GM19240 (cell line): ENCODE data around the gene TNFRSF17.
"Not testable (repeated sequence)": the region's sequence is repeated elsewhere in the genome, so short reads cannot be mapped to it uniquely, and the experiment has no call there.

ENCODE experiments used
- DNase-seq: peaks from one replicate; pipeline ENCODE4 v3.0.0; 2011; ENCODE audit warnings: low spot score; ENCODE audit not compliant: insufficient read length

Gene TNFRSF17

DNA sequence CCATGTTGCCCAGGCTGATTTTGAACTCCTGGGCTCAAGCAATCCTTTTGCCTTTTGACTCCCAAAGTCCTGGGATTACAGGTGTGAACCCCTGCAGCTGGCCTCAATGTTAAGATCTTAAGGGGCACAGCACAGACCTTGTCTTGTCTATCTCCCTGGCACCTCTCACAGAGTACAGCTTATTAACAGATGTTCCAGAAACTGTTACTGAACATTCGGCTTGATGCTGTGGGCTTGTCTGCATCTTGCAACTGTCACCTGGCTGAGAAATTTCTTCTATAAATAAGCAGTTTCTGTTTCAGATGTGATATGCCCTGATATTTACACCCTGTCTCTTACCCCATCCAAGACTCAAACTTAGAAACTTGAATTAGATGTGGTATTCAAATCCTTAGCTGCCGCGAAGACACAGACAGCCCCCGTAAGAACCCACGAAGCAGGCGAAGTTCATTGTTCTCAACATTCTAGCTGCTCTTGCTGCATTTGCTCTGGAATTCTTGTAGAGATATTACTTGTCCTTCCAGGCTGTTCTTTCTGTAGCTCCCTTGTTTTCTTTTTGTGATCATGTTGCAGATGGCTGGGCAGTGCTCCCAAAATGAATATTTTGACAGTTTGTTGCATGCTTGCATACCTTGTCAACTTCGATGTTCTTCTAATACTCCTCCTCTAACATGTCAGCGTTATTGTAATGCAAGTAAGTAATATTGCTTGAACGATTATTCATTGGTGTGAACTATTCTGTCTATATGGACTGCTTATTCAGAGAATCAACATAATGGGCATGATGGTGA lies at the start of gene TNFRSF17:
Gene TNFRSF17 (plus strand): TSS at position 450 of the 791 bp plus-strand sequence. CDS start 115 bp downstream, at position 565.
- DNase-seq = no peak

GRCh38 chr16:11915644-11916523 lies 49.1 kb upstream of the TNFRSF17 start, which contains the start of gene GSPT1:
GSPT1 (minus strand) TSS chr16:11915956; CDS start chr16:11915720, 236 bp downstream.
- DNase-seq = peak; percentile 91

- DNase-seq = no peak
These were observed 48.3 kb upstream of the TNFRSF17 start for GRCh38 chr16:11916524-11917285.

DNA sequence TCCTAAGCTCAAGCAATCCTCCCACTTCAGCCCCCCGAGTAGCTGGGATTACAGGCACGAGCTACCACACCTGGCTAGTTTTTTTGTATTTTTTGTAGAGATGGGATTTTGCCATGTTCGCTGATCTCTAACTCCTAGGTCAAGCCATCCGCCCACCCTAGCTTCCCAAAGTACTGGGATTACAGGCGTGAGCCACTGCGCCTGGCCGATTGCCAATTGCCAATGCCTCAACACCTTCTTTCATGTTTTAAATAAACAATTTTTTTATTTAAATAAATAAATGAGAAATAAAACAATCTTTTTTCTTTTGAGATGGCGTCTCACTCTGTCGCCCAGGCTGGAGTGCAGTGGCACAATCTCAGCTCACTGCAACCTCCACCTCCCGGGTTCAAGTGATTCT lies 41.0 kb upstream of the TNFRSF17 start:
- DNase-seq = not testable (repeated sequence)

DNA sequence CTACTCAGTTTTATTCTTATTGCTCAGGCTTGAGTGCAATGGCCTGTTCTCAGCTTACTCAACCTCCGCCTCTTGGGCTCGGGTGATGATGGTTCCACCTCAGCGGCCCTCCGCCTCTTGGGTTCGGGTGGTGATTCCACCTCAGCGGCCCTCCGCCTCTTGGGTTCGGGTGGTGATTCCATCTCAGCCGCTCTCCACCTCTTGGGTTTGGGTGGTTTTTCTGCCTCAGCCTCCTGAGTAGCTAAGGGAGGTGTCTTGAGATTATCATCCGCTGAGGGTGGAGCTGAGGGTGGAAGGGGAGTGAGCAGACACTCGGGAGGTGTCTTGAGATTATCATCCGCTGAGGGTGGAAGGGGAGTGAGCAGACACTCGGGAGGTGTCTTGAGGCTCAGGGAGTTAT lies 37.7 kb upstream of the TNFRSF17 start:
- not testable (repeated sequence) for DNase-seq

DNA sequence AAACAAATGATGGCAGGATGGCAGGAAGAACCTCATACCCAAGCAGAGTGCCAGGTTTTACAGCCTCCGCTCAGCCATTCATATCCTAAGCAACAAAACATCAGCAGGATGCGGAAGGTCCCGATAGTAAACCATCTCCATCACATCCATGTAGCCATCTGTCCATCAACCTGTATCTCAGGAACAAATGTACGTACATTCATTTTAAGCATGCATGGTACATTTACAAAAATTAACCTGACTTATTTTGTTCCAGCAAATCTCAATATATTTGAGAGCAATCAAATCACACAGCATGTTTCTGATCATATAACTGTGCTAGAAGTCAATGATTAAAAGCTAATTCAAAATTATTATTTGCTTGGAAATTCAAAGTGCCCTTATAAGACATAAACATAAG lies 23.1 kb upstream of the TNFRSF17 start, which contains the start of gene NPIPB2:
Gene NPIPB2 (minus strand): TSS at position 101 of the 400 bp plus-strand sequence. CDS start 0 bp downstream, at position 101.
- not testable (repeated sequence) for DNase-seq

DNA sequence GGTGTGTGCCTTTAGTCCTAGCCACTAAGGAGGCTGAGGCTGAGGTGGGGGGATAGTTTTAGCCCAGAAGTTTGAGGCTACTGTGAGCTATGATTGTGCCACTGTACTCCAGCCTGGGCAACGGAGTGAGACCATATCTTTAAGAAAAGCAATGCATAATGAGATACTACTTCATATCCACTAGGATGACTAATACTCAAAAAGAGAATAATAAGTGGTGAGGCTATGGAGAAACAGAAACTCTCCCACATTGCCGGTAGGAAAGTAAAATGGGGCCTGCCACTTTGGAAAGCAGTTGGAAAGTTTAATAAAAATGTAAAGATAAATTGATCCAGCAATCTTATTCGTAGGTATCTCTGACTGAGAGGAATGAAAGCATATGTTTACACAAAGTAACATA lies 18.6 kb upstream of the TNFRSF17 start:
- DNase-seq = no peak

GRCh38 chr16:11948819-11949218 lies 16.2 kb upstream of the TNFRSF17 start:
- no peak for DNase-seq

- peak; percentile 54 for DNase-seq
These were observed 15.5 kb upstream of the TNFRSF17 start for GRCh38 chr16:11949527-11949926.

- no peak for DNase-seq
These were observed 14.6 kb upstream of the TNFRSF17 start for GRCh38 chr16:11950388-11950787.

DNA sequence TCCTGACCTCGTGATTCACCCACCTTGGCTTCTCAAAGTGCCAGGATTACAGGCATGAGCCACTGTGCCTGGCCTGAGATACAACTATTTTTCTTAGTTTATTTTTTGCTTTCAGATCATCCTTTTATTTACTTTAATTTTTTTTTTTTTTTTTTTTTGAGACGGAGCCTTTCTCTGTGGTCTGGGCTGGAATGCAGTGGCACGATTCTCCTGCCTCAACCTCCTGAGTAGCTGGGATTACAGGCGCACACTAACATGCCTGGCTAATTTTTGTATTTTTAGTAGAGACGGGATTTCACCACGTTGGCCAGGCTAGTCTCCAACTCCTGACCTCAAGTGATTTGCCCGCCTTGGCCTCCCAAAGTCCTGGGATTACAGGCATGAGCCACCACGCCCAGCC lies 11.4 kb upstream of the TNFRSF17 start:
- DNase-seq = not testable (repeated sequence)

- no peak for DNase-seq
These were observed 9.3 kb upstream of the TNFRSF17 start for GRCh38 chr16:11955713-11956123.

DNA sequence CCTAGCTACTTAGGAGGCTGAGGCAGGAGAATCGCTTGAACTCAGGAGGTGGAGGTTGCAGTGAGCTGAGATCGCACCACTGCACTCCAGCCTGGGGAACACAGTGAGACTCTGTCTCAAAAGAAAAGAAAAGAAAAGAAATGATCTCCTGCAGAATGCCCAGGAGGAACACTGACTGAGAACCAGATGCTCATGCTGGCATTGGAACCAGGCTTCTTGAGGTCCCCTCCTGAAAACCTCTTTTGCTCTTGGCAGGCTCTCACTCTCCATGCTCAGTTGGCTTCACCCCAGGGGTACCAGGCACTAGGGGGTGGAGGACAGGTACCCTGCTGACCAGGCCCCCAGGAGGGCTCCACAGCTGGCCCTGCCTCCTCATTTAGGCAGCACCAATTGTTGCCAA lies 8.5 kb upstream of the TNFRSF17 start:
- no peak for DNase-seq

GRCh38 chr16:11957591-11958395 lies 7.2 kb upstream of the TNFRSF17 start:
- no peak for DNase-seq

DNA sequence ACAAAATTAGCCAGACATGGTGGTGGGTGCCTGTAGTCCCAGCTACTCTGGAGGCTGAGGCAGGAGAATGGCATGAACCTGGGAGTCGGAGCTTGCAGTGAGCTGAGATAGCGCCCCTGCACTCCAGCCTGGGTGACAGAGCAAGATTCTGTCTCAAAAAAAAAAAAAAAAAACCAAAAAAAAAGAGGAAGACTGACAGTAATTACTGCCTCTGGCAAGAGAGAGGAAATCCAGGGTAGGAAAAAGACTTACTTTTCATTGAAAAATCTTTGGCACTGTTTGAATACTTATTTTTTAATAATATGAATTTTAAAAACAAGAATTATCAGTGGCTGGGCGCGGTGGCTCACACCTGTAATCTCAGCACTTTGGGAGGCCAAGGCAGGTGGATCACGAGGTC lies 2.6 kb upstream of the TNFRSF17 start:
- not testable (repeated sequence) for DNase-seq

GRCh38 chr16:11962978-11963377 lies 2.0 kb upstream of the TNFRSF17 start:
- DNase-seq = not testable (repeated sequence)

DNA sequence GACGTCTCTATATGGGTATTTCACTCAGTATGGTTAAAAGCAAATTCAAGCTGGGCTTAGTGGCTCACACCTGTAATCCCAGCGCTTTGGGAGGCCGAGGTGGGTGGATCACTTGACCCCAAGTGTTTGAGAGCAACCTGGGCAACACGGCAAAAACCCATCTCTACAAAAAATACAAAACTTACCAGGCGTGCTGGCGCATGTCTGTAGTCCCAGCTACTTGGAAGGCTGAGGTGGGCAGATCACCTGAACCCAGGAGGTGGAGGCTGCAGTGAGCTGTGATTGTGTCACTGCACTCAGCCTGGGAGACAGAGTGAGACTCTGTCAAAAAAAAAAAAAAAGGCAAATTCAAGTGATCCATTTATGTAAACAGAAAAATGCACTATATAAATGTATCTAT lies 1.3 kb upstream of the TNFRSF17 start:
- DNase-seq = no peak

GRCh38 chr16:11966173-11966572 lies 1.2 kb downstream of the TNFRSF17 start:
- no peak for DNase-seq

GRCh38 chr16:11967195-11967911 lies 2.3 kb downstream of the TNFRSF17 start:
- no peak for DNase-seq

- DNase-seq = no peak
These were observed 3.6 kb downstream of the TNFRSF17 start for GRCh38 chr16:11968577-11968976.
